ENCODE measurements around the gene PDE6B. TPM values are rescaled to one million over a fixed set of nuclear protein-coding genes. Genes with fewer than 3 reads are reported as not detected.

PDE6B gene
- total RNA-seq, 1 donor from 2014 or later = 4.1 TPM

GRCh38 chr4:675980-676870 lies 50.9 kb downstream of the PDE6B start:
- no peak for DNase-seq (ENCODE audit: low read depth, low spot score)
- Mint-ChIP-seq H3K9me3 (no peaks in the 10 kb centered on the region), H3K4me3 (peak overlapping the region; percentile 90), H3K36me3 (ENCODE audit: low read depth) (peaks cover 3% of the 10 kb centered on the region), H3K27me3 (ENCODE audit: low read depth) (no peaks in the 10 kb centered on the region), H3K4me1 (peaks cover 7% of the 10 kb centered on the region), H3K27ac (ENCODE audit: unreplicated experiment) (no peak overlapping the region)
- no peak for TF ChIP-seq CTCF (conservative IDR thresholded peaks at IDR 0.05)

GRCh38 chr4:676871-677235 lies 51.5 kb downstream of the PDE6B start:
- TF ChIP-seq CTCF (conservative IDR thresholded peaks at IDR 0.05) = no peak
- no peak for DNase-seq (ENCODE audit: low read depth, low spot score)
- peaks cover 3% of the 10 kb centered on the region for H3K36me3 Mint-ChIP-seq (ENCODE audit: low read depth)
- no peak overlapping the region for H3K27ac Mint-ChIP-seq (ENCODE audit: unreplicated experiment)
- peak overlapping the region; percentile 80 for H3K4me3 Mint-ChIP-seq
- H3K27me3 Mint-ChIP-seq (ENCODE audit: low read depth) = no peaks in the 10 kb centered on the region
- H3K4me1 Mint-ChIP-seq = peaks cover 7% of the 10 kb centered on the region
- no peaks in the 10 kb centered on the region for H3K9me3 Mint-ChIP-seq

GRCh38 chr4:677431-678293 lies 52.3 kb downstream of the PDE6B start:
- H3K27me3 Mint-ChIP-seq (ENCODE audit: low read depth) = no peaks in the 10 kb centered on the region

GRCh38 chr4:678331-679103 lies 53.1 kb downstream of the PDE6B start:
- Mint-ChIP-seq H3K4me1 (peaks cover under 1% of the 10 kb centered on the region), H3K4me3 (no peak overlapping the region), H3K27ac (ENCODE audit: unreplicated experiment) (no peak overlapping the region), H3K9me3 (no peaks in the 10 kb centered on the region), H3K27me3 (ENCODE audit: low read depth) (no peaks in the 10 kb centered on the region), H3K36me3 (ENCODE audit: low read depth) (no peaks in the 10 kb centered on the region)
- TF ChIP-seq CTCF (conservative IDR thresholded peaks at IDR 0.05) = no peak
- no peak for DNase-seq (ENCODE audit: low read depth, low spot score)

More at GRCh38 chr4:677431-678293, 52.3 kb downstream of the PDE6B start:
- H3K9me3 Mint-ChIP-seq = no peaks in the 10 kb centered on the region
- no peak for TF ChIP-seq CTCF (conservative IDR thresholded peaks at IDR 0.05)
- peaks cover 7% of the 10 kb centered on the region for H3K4me1 Mint-ChIP-seq
- peak overlapping the region; percentile 80 for H3K4me3 Mint-ChIP-seq
- H3K36me3 Mint-ChIP-seq (ENCODE audit: low read depth) = peaks cover 3% of the 10 kb centered on the region
- no peak overlapping the region for H3K27ac Mint-ChIP-seq (ENCODE audit: unreplicated experiment)
- no peak for DNase-seq (ENCODE audit: low read depth, low spot score)

- no peak for TF ChIP-seq CTCF (conservative IDR thresholded peaks at IDR 0.05)
- no peaks in the 10 kb centered on the region for H3K9me3 Mint-ChIP-seq
- H3K4me3 Mint-ChIP-seq = no peak overlapping the region
- no peaks in the 10 kb centered on the region for H3K36me3 Mint-ChIP-seq (ENCODE audit: low read depth)
- H3K27ac Mint-ChIP-seq (ENCODE audit: unreplicated experiment) = no peak overlapping the region
- DNase-seq (ENCODE audit: low read depth, low spot score) = no peak
- H3K4me1 Mint-ChIP-seq = no peaks in the 10 kb centered on the region
- H3K27me3 Mint-ChIP-seq (ENCODE audit: low read depth) = no peaks in the 10 kb centered on the region
Observed at GRCh38 chr4:679104-679481, 53.7 kb downstream of the PDE6B start.
